SH-SY5Y (cell line): ENCODE data around the gene GGN.

Experiments
- GATA2 ChIP-seq: IDR thresholded peaks from 2 replicates; pipeline ENCODE4 v1.6.1; 2011; ENCODE audit warnings: mild to moderate bottlenecking, low read depth, low read length
- GATA3 ChIP-seq: IDR thresholded peaks from 2 replicates; pipeline ENCODE4 v1.6.1; 2011; ENCODE audit warnings: low read depth, mild to moderate bottlenecking, low read length, moderate library complexity

Gene GGN

GRCh38 chr19:38385057-38385803, 2.6 kb downstream of the GGN start:
- TF ChIP-seq GATA3 (no peak), GATA2 (no peak)

DNA sequence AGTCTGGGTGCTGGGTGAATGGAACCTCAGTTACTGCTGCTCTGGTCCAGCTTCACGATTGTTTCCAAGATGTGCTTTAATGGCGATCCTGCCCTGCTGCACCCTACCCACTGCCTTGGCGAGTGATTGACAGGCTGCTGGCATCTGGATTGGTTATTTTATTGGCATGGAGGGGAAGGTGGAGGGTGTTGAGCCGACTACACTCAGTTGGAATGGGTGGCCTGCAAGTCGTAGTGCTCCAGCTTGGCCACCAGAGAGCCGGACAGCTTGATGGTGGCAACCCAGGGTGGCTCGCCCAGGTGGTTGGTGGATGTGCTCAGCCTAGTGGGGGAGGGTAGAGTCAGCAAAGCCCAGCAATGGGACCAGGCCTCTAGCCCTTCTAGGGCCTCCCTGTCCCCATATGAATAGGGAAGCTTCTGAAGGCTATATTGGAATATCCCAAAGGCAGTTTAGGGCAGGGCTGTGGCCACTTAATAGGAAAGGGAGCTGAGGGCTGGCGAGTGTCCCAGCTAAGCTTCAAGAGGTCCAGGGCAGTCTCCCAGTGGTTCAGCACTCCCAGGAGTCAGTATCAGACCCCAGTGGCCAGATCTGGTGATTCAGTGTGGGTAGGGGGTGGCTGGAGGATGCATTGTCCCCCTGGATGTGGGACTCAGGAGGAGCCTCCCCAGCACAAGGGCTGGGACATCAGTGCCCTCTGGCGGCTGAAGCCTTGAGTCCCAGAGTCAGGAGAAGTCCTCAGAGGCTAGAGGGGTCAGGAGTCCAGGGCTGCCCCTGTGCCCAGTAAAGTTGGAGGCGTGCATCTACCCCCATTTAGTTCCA, 3.4 kb downstream of the GGN start:
- TF ChIP-seq GATA2, result no peak
- no peak for TF ChIP-seq GATA3

DNA sequence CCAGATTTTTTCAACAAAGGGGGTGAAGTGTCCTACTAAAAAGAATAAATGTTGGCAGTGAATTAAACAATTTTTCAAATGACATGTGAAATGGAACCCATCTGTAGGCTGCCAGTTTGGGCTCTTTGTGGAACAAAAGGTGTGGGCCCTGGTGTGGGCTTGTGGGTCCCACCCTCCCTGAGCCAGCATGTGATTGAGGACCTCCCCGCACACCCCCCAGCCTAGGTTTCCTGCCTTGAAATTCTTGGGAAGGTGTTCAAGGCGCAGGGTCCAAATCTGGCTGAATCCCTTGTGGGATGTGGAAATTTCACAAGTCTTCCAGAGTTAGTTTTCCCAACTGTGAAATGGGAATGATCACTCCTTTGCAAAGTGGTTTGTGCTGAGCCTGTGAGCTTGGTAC, 4.1 kb downstream of the GGN start:
- TF ChIP-seq GATA3 (no peak), GATA2 (no peak)

DNA sequence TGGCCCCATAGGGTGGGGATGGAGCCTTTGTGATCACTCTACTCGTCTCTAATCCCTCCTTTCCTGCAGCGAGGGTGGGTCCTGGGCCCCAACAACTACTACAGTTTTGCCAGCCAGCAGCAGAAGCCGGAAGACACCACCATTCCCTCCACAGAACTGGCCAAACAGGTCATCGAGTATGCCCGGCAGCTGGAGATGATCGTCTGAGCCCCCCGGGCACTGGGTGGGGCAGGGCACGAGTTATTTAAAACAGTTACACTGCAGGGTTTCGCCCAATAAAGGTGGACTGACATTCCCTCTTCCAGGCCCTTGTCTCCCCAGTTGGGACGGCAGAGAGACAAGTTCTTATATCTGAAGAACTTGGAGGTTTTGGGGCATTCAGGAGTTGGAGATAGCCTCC, 4.7 kb downstream of the GGN start:
- TF ChIP-seq GATA3, result no peak
- TF ChIP-seq GATA2, result no peak

GRCh38 chr19:38381138-38381537, 6.7 kb downstream of the GGN start:
- TF ChIP-seq GATA2 (no peak), GATA3 (no peak)

GRCh38 chr19:38378866-38379265, 9.0 kb downstream of the GGN start:
- TF ChIP-seq GATA2 (no peak), GATA3 (no peak)

DNA sequence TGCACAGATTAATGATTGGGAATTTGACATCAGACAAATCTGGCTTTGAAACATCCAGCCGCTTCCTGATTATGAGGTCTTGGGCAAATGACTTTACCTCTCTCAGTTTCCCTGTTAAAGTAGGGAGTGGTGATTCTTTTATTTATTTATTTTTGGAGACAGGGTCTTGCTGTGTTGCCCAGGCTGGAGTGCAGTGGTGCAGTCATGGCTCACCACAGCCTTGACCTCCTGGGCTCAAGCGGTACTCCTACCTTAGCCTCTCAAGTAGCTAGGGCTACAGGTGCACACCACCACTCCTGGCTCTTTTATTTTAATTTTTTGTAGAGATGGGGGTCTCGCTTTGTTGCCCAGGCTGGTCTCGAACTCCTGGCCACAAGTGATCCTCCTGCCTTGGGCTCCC, 10.8 kb downstream of the GGN start:
- TF ChIP-seq GATA2, result no peak
- no peak for TF ChIP-seq GATA3

- TF ChIP-seq GATA2, result no peak
- no peak for TF ChIP-seq GATA3
These were observed 11.3 kb downstream of the GGN start for GRCh38 chr19:38376576-38376975.

DNA sequence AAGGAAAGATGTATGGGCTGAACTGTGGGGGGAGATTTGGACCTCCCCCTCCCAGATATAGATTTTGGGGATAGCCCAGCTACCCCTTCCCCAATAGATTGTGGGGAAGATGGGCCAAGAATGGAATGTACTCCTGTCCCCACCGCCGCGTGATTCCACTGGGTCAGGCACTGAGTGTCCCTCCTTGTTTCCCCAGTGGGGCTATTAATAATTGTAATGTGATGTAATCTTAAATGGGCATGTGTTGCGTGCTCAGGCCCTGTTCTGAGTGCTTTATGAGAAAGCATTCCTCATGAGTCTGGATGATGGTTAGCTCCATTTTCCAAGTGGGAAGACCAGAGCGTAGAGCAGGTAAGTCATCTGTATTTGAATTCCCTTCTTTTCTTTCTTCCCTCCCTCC, 12.1 kb downstream of the GGN start:
- TF ChIP-seq GATA3, result no peak
- no peak for TF ChIP-seq GATA2

GRCh38 chr19:38375098-38375493, 12.7 kb downstream of the GGN start:
- TF ChIP-seq GATA3, result no peak
- TF ChIP-seq GATA2, result no peak

DNA sequence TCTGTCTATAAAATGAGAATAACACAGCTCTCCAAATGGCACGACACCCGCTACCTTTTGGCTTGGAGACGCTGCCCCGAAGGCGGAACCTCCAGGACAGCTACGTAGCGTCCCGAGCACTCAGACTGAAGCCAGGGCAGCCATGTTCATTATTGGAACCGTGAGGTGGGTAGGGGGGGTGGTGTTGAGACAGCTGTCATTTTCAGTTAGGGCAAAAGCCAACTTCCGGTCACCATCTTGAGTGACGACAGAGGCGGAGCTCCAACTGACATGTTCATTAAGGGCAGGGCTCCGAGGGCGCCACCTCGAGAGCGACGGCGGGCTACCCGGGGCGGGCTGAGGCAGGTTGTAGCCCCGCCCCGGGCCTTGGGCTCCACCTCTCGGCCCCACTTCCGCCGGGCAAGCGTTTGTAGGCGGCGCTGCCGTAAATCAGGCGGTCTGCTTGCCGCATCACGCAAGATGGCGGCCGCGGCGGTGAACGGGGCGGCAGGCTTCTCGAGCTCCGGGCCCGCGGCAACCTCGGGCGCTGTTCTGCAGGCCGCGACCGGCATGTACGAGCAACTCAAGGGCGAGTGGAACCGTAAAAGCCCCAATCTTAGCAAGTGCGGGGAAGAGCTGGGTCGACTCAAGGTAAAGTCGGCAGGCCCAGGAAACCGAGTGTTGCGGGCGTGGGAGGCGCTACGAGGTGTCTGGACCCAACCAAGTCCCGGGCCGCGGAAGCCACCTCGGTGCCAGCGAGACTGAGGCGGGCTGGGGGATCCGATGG, 13.3 kb downstream of the GGN start, which contains the start of gene PSMD8:
Gene PSMD8, plus strand, starts transcription at position 240 of the 766 bp plus-strand sequence. Its CDS starts 31 bp downstream, at position 271.
- TF ChIP-seq GATA2 (no peak), GATA3 (no peak)

GRCh38 chr19:38373907-38374331, 13.9 kb downstream of the GGN start:
- no peak for TF ChIP-seq GATA2
- TF ChIP-seq GATA3, result no peak

DNA sequence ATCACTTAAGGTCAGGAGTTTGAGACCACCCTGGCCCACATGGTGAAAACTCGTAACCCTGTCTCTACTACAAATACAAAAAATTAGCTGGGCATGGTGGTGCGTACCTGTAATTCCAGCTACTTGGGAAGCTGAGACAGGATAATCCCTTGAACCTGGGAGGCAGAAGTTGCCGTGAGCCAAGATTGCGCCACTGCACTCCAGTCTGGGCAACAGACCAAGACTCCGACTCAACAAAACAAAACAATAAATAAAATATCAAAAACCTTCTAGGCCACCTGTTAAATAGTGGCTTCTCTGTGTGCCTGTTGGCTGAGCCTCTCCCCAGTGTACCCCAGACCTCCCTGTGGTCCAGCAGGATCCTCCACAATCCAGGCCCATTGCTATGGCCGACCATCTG, 16.8 kb downstream of the GGN start:
- TF ChIP-seq GATA2 (no peak), GATA3 (no peak)

DNA sequence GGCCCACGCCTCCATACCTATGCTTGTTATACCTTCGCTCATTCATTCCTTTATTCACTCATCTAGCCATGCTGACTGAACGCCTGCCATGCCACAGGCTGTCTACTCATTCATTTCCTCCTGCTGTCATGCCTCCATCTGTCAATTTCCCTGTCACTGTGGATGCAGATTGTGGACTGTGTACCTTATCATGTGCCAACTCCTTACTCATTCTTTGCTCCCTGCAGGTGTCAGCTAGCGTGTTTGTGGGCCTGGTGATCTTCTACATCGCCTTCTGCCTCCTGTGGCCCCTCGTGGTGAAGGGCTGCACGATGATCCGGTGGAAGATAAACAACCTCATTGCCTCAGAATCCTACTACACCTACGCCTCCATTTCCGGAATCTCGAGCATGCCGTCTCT, 17.5 kb downstream of the GGN start:
- TF ChIP-seq GATA3, result no peak
- no peak for TF ChIP-seq GATA2
